HCT116 (cell line): ENCODE data around the gene SLC10A3. TPM values are rescaled to one million over a fixed set of nuclear protein-coding genes. Genes with fewer than 3 reads are reported as not detected.

Experiments
- ATAC-seq: fragments of 200-7000 bp; cut with Tn5 transposase; 2 replicates; pipeline ENCODE4 v1.9.1; 2020; ENCODE audit warnings: mild to moderate bottlenecking, moderate library complexity
- BruUV-seq: library from RNA; stranded (reverse); fragments of 400-500 nt; replicated peaks from 2 replicates; lab custom pipeline; 2021; lab: Mats Ljungman, UMichigan
- CTCF ChIA-PET: fragments of 300-600 bp; sonication (Branson Sonifier 250); formaldehyde crosslinking; loops from one replicate; lab custom pipeline; 2021; ENCODE audit warnings: antibody characterized with exemption; lab: Charles Lee
- POLR2A ChIA-PET: fragments of 300-600, 350-600 bp; sonication (Branson Sonifier 250); formaldehyde crosslinking; loops from one replicate; lab custom pipeline; 2021; ENCODE audit warnings: antibody characterized with exemption; lab: Charles Lee
- RAD21 ChIA-PET, 2 experiments: fragments of 300-600 bp; sonication (Branson Sonifier 250); formaldehyde crosslinking; loops; one replicate each; lab custom pipeline; 2023; ENCODE audit warnings: low total read pairs in 2 of 2; ENCODE audit not compliant: uncharacterized antibody in 2 of 2, unreplicated experiment in 2 of 2, low non-redundant PET in 1 of 2; lab: Charles Lee
- DNase-seq: peaks from one replicate; pipeline ENCODE4 v3.0.0-alpha.2; 2010; ENCODE audit warnings: low read depth, low spot score
- H2AFZ ChIP-seq: fragments of 200-600 bp; shearing (Covaris generic), sonication (generic); 2 replicates; pipeline ENCODE4 v1.6.1; 2017; ENCODE audit warnings: low read depth, mixed run types, mixed read lengths, antibody characterized with exemption, low read length; ENCODE audit not compliant: poor library complexity, severe bottlenecking
- H3K27ac ChIP-seq: 2 replicates; pipeline ENCODE4 v1.5.1; 2012; ENCODE audit warnings: low read depth, low read length
- H3K27me3 ChIP-seq: fragments of 200-600 bp; sonication (generic); 2 replicates; pipeline ENCODE4 v1.6.1; 2016; ENCODE audit warnings: mixed run types, low read length, mixed read lengths; ENCODE audit not compliant: insufficient read depth
- H3K36me3 ChIP-seq, 2 experiments: fragments of 200-500 bp in 1 of 2; fragments of 200-600 bp in 1 of 2; sonication (Bioruptor generic) in 1 of 2; sonication (generic) in 1 of 2; 2 replicates each; pipeline versions ENCODE4 v1.5.1 to v1.6.1; 2014 to 2016; ENCODE audit warnings: low read length in 2 of 2, inconsistent platforms in 1 of 2, mixed read lengths in 1 of 2, mixed run types in 1 of 2; ENCODE audit not compliant: insufficient read depth in 2 of 2, control insufficient read depth in 1 of 2
- H3K4me1 ChIP-seq, 2 experiments: fragments of 200-600 bp in 1 of 2; sonication (generic) in 1 of 2; 2 replicates each; pipeline versions ENCODE4 v1.5.1 to v1.6.1; 2012 to 2017; ENCODE audit warnings: low read length in 2 of 2, inconsistent platforms in 1 of 2, mild to moderate bottlenecking in 1 of 2, mixed read lengths in 1 of 2, mixed run types in 1 of 2, moderate library complexity in 1 of 2; ENCODE audit not compliant: insufficient read depth in 2 of 2, control insufficient read depth in 1 of 2
- H3K4me2 ChIP-seq: fragments of 200-600 bp; sonication (generic); 2 replicates; pipeline ENCODE4 v1.6.1; 2017; ENCODE audit warnings: mixed run types, low read length, mixed read lengths
- H3K4me3 ChIP-seq, 2 experiments: fragments of 200-600 bp in 1 of 2; sonication (generic) in 1 of 2; replicated peaks in 1 of 2; 2 replicates each; pipeline ENCODE4 v1.5.1; 2011 to 2016; ENCODE audit warnings: low read length in 2 of 2, control low read depth in 1 of 2, low read depth in 1 of 2, mild to moderate bottlenecking in 1 of 2, mixed read lengths in 1 of 2, mixed run types in 1 of 2
- H3K79me2 ChIP-seq: fragments of 200-600 bp; sonication (generic); 2 replicates; pipeline ENCODE4 v1.6.1; 2017; ENCODE audit warnings: mild to moderate bottlenecking, mixed run types, low read length, moderate library complexity, mixed read lengths; ENCODE audit not compliant: insufficient read depth
- H3K9ac ChIP-seq: fragments of 200-600 bp; sonication (generic); 2 replicates; pipeline ENCODE4 v1.6.1; 2016; ENCODE audit warnings: low read length, mixed read lengths
- H3K9me2 ChIP-seq: fragments of 200-600 bp; sonication (generic), shearing (Covaris generic); 2 replicates; pipeline ENCODE4 v1.6.1; 2017; ENCODE audit warnings: mixed run types, mild to moderate bottlenecking, moderate library complexity; ENCODE audit not compliant: insufficient read depth
- H3K9me3 ChIP-seq, 2 experiments: fragments of 200-500 bp in 1 of 2; fragments of 200-600 bp in 1 of 2; sonication (Bioruptor generic) in 1 of 2; sonication (generic) in 1 of 2; 2 replicates each; pipeline ENCODE4 v1.6.1; 2014 to 2017; ENCODE audit warnings: low read length in 2 of 2, mixed read lengths in 2 of 2, inconsistent platforms in 1 of 2, low read depth in 1 of 2, mild to moderate bottlenecking in 1 of 2, mixed run types in 1 of 2, moderate library complexity in 1 of 2; ENCODE audit not compliant: control insufficient read depth in 1 of 2, insufficient read depth in 1 of 2
- H4K20me1 ChIP-seq: fragments of 200-600 bp; sonication (generic), shearing (Covaris generic); 2 replicates; pipeline ENCODE4 v1.6.1; 2017; ENCODE audit warnings: mixed run types, mild to moderate bottlenecking, moderate library complexity; ENCODE audit not compliant: insufficient read depth
- CEBPB ChIP-seq: IDR thresholded peaks from 2 replicates; pipeline ENCODE4 v1.6.1; 2012; ENCODE audit warnings: low read depth
- EGR1 ChIP-seq: IDR thresholded peaks from 2 replicates; pipeline ENCODE4 v1.6.1; 2012; ENCODE audit warnings: low read depth
- ELF1 ChIP-seq: IDR thresholded peaks from 2 replicates; pipeline ENCODE4 v1.6.1; 2012; ENCODE audit warnings: low read depth, borderline replicate concordance
- EZH2 ChIP-seq: fragments of 200-600 bp; sonication (generic); IDR thresholded peaks from 2 replicates; pipeline ENCODE4 v1.6.1; 2017; ENCODE audit warnings: antibody characterized with exemption, mixed run types
- EZH2phosphoT487 ChIP-seq: fragments of 200-600 bp; IDR thresholded peaks from 2 replicates; pipeline ENCODE4 v1.6.1; 2018; ENCODE audit warnings: antibody characterized with exemption, borderline replicate concordance
- FOSL1 ChIP-seq: IDR thresholded peaks from 2 replicates; pipeline ENCODE4 v1.6.1; 2012; ENCODE audit warnings: low read depth
- JUND ChIP-seq: IDR thresholded peaks from 2 replicates; pipeline ENCODE4 v1.6.1; 2012
- POLR2A ChIP-seq: IDR thresholded peaks from 2 replicates; pipeline ENCODE4 v1.7.0; 2011; ENCODE audit warnings: borderline replicate concordance; ENCODE audit not compliant: insufficient read depth, insufficient read length; ENCODE audit errors: extremely low read depth
- POLR2AphosphoS5 ChIP-seq: IDR thresholded peaks from 2 replicates; pipeline ENCODE4 v1.6.1; 2011; ENCODE audit warnings: mild to moderate bottlenecking, low read depth, low read length, moderate library complexity
- RAD21 ChIP-seq: IDR thresholded peaks from 2 replicates; pipeline ENCODE4 v1.6.1; 2012; ENCODE audit warnings: low read depth, mild to moderate bottlenecking
- SIN3A ChIP-seq: IDR thresholded peaks from 2 replicates; pipeline ENCODE4 v1.6.1; 2012; ENCODE audit warnings: low read depth
- SP1 ChIP-seq: IDR thresholded peaks from 2 replicates; pipeline ENCODE4 v1.6.1; 2012; ENCODE audit warnings: low read depth
- SRF ChIP-seq: IDR thresholded peaks from 2 replicates; pipeline ENCODE4 v1.6.1; 2012; ENCODE audit warnings: low read depth
- TCF7L2 ChIP-seq: IDR thresholded peaks from 2 replicates; pipeline ENCODE4 v1.7.0; 2011; ENCODE audit warnings: borderline replicate concordance, inconsistent platforms; ENCODE audit not compliant: insufficient read depth, insufficient read length; ENCODE audit errors: extremely low read depth
- ZFX ChIP-seq: fragments of 450-650 bp; IDR thresholded peaks from 2 replicates; pipeline ENCODE4 v1.6.1; 2017
- intact Hi-C: fragments of 100-400 bp; cut with micrococcal nuclease; formaldehyde crosslinking; loops from 2 replicates; pipeline ENCODE4 v1.10.0; 2022
- total RNA-seq: library from RNA; stranded (reverse); gene quantifications from one replicate; pipeline ENCODE4 v1.2.1, GENCODE V29; 2021; ENCODE audit not compliant: unreplicated experiment
- TF ChIP-seq, protein P1 (sequence below): IDR thresholded peaks from 2 replicates; pipeline ENCODE4 v1.6.1; 2012; ENCODE audit warnings: low read depth
- TF ChIP-seq, protein P2 (sequence below), 3 experiments: fragments of 200-600 bp in 1 of 3; sonication (generic) in 1 of 3; IDR thresholded peaks in 2 of 3; conservative IDR thresholded peaks in 1 of 3; 2 replicates each; pipeline ENCODE4 v1.5.1; 2012 to 2017; ENCODE audit warnings: low read depth in 2 of 3, low read length in 2 of 3, antibody characterized with exemption in 1 of 3, borderline replicate concordance in 1 of 3, control low read depth in 1 of 3, mild to moderate bottlenecking in 1 of 3, mixed read lengths in 1 of 3, mixed run types in 1 of 3, moderate library complexity in 1 of 3; ENCODE audit not compliant: insufficient read depth in 1 of 3

Gene SLC10A3
- total RNA-seq, 1 experiment from 2014 or later, result 16.2 TPM

DNA sequence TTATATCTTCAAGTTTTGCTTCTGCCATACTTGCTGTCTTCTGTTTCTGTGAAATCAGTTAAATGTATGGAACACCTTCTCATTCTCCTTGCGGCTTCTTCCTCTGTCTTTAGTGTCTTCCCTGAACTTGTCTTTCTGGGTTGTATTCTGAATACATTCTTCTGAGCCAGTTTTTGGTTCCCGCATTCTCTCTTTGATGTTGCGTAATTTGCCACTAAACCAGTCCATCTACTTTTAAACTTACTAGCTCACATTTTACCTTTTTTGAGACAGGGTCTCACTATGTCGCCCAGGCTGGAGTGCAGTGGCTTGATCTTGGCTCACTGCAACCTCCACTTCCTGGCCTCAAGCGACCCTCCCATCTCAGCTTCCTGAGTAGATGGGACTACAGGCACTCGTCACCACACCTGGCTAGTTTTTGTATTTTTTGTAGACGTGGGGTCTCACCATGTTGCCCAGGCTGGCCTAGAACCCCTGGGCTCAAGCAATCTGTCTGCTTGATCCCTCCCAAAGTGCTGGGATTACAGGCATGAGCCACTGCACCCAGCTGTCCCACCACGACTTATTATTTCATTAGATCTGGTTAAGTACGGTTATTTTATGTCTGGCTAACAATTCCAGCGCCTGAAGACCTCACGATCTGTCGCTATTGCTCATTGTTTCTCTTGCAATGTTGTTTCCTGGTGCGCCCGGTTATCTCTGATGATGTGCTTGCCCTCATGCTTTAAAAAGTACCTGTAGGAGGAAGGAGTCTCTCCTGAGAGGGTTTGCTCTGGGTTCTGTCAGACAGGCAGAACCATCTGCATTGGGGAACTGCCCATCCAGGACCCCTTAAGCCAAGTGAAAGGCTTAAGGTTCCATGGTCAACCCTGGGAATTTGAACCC is 35.4 kb upstream of the SLC10A3 start:
- DNase-seq, result no peak
- POLR2A ChIA-PET, result interaction anchor here (1.5 kb wide), 1 partner anchor 114 kb away, joined by 4 read pairs; the partner anchor contains the start of gene TAFAZZIN
- Histone ChIP-seq H3K9ac (no peak overlapping the region), H3K27me3 (no peaks in the 10 kb centered on the region), H2AFZ (no peak overlapping the region), H3K4me3 (no peak overlapping the region), H4K20me1 (no peaks in the 10 kb centered on the region), H3K27ac (no peak overlapping the region), H3K79me2 (no peaks in the 10 kb centered on the region), H3K9me2 (no peaks in the 10 kb centered on the region), H3K4me1 (peaks cover 8 to 16% of the 10 kb centered on the region in 2 experiments), H3K9me3 (no peaks in the 10 kb centered on the region)
- no TSS peak for BruUV-seq
- intact Hi-C loops, result no loop called here
- TF ChIP-seq, protein P1, sequence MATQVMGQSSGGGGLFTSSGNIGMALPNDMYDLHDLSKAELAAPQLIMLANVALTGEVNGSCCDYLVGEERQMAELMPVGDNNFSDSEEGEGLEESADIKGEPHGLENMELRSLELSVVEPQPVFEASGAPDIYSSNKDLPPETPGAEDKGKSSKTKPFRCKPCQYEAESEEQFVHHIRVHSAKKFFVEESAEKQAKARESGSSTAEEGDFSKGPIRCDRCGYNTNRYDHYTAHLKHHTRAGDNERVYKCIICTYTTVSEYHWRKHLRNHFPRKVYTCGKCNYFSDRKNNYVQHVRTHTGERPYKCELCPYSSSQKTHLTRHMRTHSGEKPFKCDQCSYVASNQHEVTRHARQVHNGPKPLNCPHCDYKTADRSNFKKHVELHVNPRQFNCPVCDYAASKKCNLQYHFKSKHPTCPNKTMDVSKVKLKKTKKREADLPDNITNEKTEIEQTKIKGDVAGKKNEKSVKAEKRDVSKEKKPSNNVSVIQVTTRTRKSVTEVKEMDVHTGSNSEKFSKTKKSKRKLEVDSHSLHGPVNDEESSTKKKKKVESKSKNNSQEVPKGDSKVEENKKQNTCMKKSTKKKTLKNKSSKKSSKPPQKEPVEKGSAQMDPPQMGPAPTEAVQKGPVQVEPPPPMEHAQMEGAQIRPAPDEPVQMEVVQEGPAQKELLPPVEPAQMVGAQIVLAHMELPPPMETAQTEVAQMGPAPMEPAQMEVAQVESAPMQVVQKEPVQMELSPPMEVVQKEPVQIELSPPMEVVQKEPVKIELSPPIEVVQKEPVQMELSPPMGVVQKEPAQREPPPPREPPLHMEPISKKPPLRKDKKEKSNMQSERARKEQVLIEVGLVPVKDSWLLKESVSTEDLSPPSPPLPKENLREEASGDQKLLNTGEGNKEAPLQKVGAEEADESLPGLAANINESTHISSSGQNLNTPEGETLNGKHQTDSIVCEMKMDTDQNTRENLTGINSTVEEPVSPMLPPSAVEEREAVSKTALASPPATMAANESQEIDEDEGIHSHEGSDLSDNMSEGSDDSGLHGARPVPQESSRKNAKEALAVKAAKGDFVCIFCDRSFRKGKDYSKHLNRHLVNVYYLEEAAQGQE, result no peak
- TF ChIP-seq POLR2AphosphoS5, result no peak
- no peak for TF ChIP-seq FOSL1
- TF ChIP-seq JUND, result no peak
- TF ChIP-seq POLR2A, result no peak
- no peak for TF ChIP-seq EZH2phosphoT487
- no peak for TF ChIP-seq ZFX
- TF ChIP-seq RAD21, result no peak
- no peak for TF ChIP-seq SP1
- TF ChIP-seq, protein P2, sequence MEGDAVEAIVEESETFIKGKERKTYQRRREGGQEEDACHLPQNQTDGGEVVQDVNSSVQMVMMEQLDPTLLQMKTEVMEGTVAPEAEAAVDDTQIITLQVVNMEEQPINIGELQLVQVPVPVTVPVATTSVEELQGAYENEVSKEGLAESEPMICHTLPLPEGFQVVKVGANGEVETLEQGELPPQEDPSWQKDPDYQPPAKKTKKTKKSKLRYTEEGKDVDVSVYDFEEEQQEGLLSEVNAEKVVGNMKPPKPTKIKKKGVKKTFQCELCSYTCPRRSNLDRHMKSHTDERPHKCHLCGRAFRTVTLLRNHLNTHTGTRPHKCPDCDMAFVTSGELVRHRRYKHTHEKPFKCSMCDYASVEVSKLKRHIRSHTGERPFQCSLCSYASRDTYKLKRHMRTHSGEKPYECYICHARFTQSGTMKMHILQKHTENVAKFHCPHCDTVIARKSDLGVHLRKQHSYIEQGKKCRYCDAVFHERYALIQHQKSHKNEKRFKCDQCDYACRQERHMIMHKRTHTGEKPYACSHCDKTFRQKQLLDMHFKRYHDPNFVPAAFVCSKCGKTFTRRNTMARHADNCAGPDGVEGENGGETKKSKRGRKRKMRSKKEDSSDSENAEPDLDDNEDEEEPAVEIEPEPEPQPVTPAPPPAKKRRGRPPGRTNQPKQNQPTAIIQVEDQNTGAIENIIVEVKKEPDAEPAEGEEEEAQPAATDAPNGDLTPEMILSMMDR (IDR thresholded peaks at IDR 0.05 in 2 of 3, conservative IDR thresholded peaks at IDR 0.05 in 1 of 3; ENCODE audit: borderline replicate concordance in 1 of 3, insufficient read depth in 1 of 3, low read depth in 2 of 3, low read length in 2 of 3), result no peak
- TF ChIP-seq ELF1, result no peak
- TF ChIP-seq SRF, result no peak
- TF ChIP-seq TCF7L2, result no peak
- TF ChIP-seq EGR1, result no peak
- TF ChIP-seq SIN3A, result no peak
- no peak for TF ChIP-seq EZH2
- no peak for TF ChIP-seq CEBPB
- TF ChIP-seq, all 23 proteins: peak for 0
- Histone ChIP-seq H3K36me3 (no peaks in the 10 kb centered on the region), H3K4me2 (no peak overlapping the region)
- CTCF ChIA-PET, result no interaction called here
- RAD21 ChIA-PET, result no interaction called here
- no peak for ATAC-seq
